Sigmoid colon (tissue), 7 donors: ENCODE results near the gene MYO5B. TPM values are rescaled to one million over a fixed set of nuclear protein-coding genes. Genes with fewer than 3 reads are reported as not detected.

Experiments used
- DNase-seq: peaks from one replicate; pipeline ENCODE4 v3.0.0-alpha.2; 2019
- H3K27ac ChIP-seq, 4 donors: fragments of 200-600 bp; sonication (generic); one replicate each; pipeline ENCODE4 v1.5.1; 2016 to 2019; ENCODE audit warnings: mild to moderate bottlenecking in 1 of 4
- H3K27me3 ChIP-seq, 3 donors: fragments of 200-600 bp; sonication (generic); one replicate each; pipeline ENCODE4 v1.5.1; 2019; ENCODE audit warnings: mild to moderate bottlenecking in 1 of 3
- H3K36me3 ChIP-seq, 4 donors: fragments of 200-600 bp; sonication (generic); one replicate each; pipeline ENCODE4 v1.5.1; 2016 to 2019
- H3K4me1 ChIP-seq, 4 donors: fragments of 200-600 bp; sonication (generic); one replicate each; pipeline ENCODE4 v1.5.1; 2017 to 2019
- H3K4me3 ChIP-seq, 4 donors: fragments of 200-600 bp; sonication (generic); one replicate each; pipeline ENCODE4 v1.5.1; 2017 to 2019; ENCODE audit warnings: mild to moderate bottlenecking in 2 of 4, moderate library complexity in 1 of 4
- H3K9me3 ChIP-seq, 4 donors: fragments of 200-600 bp in 3 of 4; sonication (generic) in 3 of 4; one replicate each; pipeline versions ENCODE4 v1.5.1 to v1.6.1; 2013 to 2019
- EP300 ChIP-seq, 4 donors: sonication (generic); formaldehyde crosslinking; IDR thresholded peaks; one replicate each; pipeline ENCODE4 v1.6.1; 2017; ENCODE audit warnings: antibody characterized with exemption in 4 of 4
- POLR2A ChIP-seq, 2 donors: fragments of 450-650 bp; IDR thresholded peaks; one replicate each; pipeline ENCODE4 v1.6.1; 2016; ENCODE audit warnings: antibody characterized with exemption in 2 of 2, mild to moderate bottlenecking in 2 of 2, moderate library complexity in 2 of 2
- POLR2AphosphoS5 ChIP-seq, 4 donors: sonication (generic); formaldehyde crosslinking; IDR thresholded peaks; one replicate each; pipeline ENCODE4 v1.6.1; 2017; ENCODE audit warnings: antibody characterized with exemption in 4 of 4
- WGBS, 2 donors: extraction: QIAGEN DNeasy Blood & Tissue Kit; methylation state at CpG; one replicate each; pipeline ENCODE4 v1.1.7; 2013; 5-methylcytosine and 5-hydroxymethylcytosine counted together
- intact Hi-C: fragments of 100-400 bp; cut with DNase I; formaldehyde crosslinking; loops from one replicate; pipeline ENCODE4 v1.15.1; 2023
- polyA plus RNA-seq, 3 donors: library from polyadenylated mRNA; stranded (reverse); fragments of 200-250 nt; gene quantifications; one replicate each; pipeline ENCODE4 v1.2.3, GENCODE V29; 2013
- total RNA-seq, 4 donors: library from RNA; depleted of rRNA; stranded (reverse); fragments of >200 nt; gene quantifications; one replicate each; pipeline ENCODE4 v1.1.0, GENCODE V29; 2016
- TF ChIP-seq, protein P1 (sequence below), 4 experiments: fragments of 450-650 bp in 3 of 4; fragments of 200-600 bp in 1 of 4; IDR thresholded peaks; one replicate each; pipeline ENCODE4 v1.5.1; 2016 to 2019; ENCODE audit warnings: antibody characterized with exemption in 4 of 4, mild to moderate bottlenecking in 3 of 4, moderate library complexity in 2 of 4
- donor health status: healthy with polysubstance abuse.
- donor health status: Bipolar disorder and iron deficiency.
- donor health status: healthy.

MYO5B gene
- total and polyA plus RNA-seq, 7 donors, result 0.14 to 80.7 (median 3.0) TPM

DNA sequence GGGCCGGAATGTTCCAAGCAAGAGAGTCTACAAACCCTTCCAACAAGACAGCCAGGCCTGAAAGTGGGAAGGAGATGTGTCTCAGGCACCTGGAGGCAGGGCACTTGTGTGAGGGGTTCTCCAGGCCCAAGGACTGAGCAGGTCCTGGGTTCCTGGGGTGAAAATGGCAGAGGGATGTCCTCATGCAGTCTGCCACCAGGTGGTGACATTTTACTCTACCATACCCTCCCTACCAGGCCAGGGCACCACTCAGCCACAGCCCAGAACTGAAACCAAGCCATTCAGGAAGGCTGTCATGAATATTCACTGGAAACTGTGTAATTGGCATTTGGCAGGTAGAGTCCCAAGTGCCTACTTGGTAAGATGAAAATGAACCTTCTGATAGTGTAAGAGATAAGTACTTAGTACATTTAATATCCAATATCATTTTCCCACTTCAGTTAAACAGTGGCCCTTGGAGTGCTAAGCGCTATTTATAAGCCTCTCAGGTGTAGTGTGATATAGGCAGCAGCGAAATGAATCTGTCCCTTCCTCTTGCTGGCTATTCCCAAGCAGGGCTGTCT lies 185.1 kb downstream of the MYO5B start:
- TF ChIP-seq EP300 (IDR thresholded peaks at IDR 0.05) (no peak), POLR2A (IDR thresholded peaks at IDR 0.05) (no peak), POLR2AphosphoS5 (IDR thresholded peaks at IDR 0.05) (no peak)
- TF ChIP-seq, protein P1, sequence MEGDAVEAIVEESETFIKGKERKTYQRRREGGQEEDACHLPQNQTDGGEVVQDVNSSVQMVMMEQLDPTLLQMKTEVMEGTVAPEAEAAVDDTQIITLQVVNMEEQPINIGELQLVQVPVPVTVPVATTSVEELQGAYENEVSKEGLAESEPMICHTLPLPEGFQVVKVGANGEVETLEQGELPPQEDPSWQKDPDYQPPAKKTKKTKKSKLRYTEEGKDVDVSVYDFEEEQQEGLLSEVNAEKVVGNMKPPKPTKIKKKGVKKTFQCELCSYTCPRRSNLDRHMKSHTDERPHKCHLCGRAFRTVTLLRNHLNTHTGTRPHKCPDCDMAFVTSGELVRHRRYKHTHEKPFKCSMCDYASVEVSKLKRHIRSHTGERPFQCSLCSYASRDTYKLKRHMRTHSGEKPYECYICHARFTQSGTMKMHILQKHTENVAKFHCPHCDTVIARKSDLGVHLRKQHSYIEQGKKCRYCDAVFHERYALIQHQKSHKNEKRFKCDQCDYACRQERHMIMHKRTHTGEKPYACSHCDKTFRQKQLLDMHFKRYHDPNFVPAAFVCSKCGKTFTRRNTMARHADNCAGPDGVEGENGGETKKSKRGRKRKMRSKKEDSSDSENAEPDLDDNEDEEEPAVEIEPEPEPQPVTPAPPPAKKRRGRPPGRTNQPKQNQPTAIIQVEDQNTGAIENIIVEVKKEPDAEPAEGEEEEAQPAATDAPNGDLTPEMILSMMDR (IDR thresholded peaks at IDR 0.05), result peak in 1 of 4 experiments; percentile 30
- WGBS, 2 donors, result 93 to 95% methylated on average over 3 of the region's 3 CpGs
- intact Hi-C loops, result no loop called here
- Histone ChIP-seq H3K4me3 (no peak overlapping the region), H3K27ac (no peak overlapping the region), H3K9me3 (no peaks in the 10 kb centered on the region), H3K4me1 (peaks cover 0 to 29% (median 26%) of the 10 kb centered on the region in 4 donors), H3K27me3 (no peaks in the 10 kb centered on the region), H3K36me3 (no peaks in the 10 kb centered on the region)
- no peak for DNase-seq

DNA sequence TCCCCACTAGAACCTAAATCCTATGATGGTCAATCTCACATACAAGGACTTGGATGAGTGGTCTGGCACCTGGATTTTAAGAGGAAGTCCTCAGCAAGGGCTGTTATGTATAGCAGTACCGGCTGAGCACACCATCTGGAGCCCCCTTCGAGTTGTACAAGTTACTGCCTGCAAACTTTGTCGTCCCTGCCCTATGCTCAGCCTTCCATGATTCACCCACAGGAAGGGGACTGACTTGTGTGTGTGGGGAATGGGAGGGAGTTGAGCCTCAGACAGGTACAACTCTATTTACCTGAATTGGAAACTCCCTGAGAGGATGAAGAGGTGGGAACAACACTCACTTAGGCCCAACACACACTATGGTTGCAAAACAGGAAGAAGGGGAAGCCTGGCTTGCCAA lies 186.6 kb downstream of the MYO5B start:
- no peaks in the 10 kb centered on the region for H3K27me3 ChIP-seq
- no peak overlapping the region for H3K27ac ChIP-seq
- H3K36me3 ChIP-seq, result no peaks in the 10 kb centered on the region
- no peak overlapping the region for H3K4me3 ChIP-seq
- no peaks in the 10 kb centered on the region for H3K9me3 ChIP-seq
- TF ChIP-seq POLR2AphosphoS5 (IDR thresholded peaks at IDR 0.05) (no peak), POLR2A (IDR thresholded peaks at IDR 0.05) (no peak), EP300 (IDR thresholded peaks at IDR 0.05) (no peak)
- TF ChIP-seq, protein P1 (IDR thresholded peaks at IDR 0.05), result no peak
- 78 to 86% methylated on average over 3 of the region's 3 CpGs for WGBS, 2 donors
- peaks cover 0 to 23% (median 22%) of the 10 kb centered on the region in 4 donors for H3K4me1 ChIP-seq
- intact Hi-C loops, result no loop called here
- DNase-seq, result no peak

DNA sequence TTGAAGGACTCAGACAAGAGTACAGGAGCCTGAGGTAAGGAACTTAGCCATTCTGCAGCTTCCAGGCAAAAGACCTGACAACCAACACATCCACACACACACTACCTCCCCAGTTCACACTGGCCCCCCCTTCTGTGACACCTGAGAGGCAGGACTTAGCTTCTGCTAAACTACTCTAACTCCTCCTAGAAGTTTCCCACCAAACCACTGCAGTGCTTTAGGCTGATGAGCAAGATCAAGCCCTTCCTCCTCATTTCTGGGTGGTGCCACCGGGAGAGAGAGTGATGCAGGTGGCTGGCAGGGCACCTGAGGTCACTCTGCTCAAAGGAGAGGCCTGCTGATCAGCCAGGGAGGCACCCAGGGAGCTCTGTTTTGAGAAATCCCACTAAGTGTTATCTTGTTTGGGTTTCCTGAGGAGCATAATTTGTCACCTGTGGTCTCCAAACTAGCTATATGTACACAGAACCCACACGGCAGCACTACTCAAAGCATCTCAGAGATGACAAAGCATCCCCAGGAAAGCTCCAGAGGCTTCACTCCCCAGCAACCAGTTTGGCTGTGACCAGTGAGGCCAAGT lies 188.4 kb downstream of the MYO5B start:
- Histone ChIP-seq H3K9me3 (no peaks in the 10 kb centered on the region), H3K36me3 (no peaks in the 10 kb centered on the region), H3K27ac (no peak overlapping the region), H3K27me3 (no peaks in the 10 kb centered on the region), H3K4me1 (peaks cover 0 to 5% (median 5%) of the 10 kb centered on the region in 4 donors), H3K4me3 (no peak overlapping the region)
- TF ChIP-seq EP300 (IDR thresholded peaks at IDR 0.05) (no peak), POLR2A (IDR thresholded peaks at IDR 0.05) (no peak), POLR2AphosphoS5 (IDR thresholded peaks at IDR 0.05) (no peak)
- TF ChIP-seq, protein P1 (IDR thresholded peaks at IDR 0.05), result no peak
- intact Hi-C loops, result no loop called here
- 51 to 70% methylated on average over 2 of the region's 2 CpGs for WGBS, 2 donors
- no peak for DNase-seq

DNA sequence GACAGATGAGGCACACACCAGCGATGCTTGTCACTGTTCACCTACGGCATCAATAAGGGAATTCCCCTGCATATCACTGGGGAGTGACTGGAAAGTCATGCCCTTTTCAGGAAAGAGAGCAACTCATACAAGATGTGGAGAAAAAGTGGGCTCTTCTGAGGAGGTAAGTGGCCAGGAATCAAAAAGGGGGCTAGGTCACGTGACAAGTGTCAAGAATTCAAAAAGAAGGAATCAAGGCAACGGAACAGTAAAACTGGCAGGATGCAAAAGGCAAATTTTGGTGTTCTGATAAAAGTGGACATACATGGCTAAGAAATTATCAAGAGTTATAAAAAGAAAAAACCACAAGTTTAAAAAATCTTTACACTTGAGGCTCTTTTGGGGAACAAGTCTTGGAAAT lies 190.9 kb downstream of the MYO5B start:
- intact Hi-C loops, result no loop called here
- TF ChIP-seq, protein P1 (IDR thresholded peaks at IDR 0.05), result no peak
- TF ChIP-seq POLR2AphosphoS5 (IDR thresholded peaks at IDR 0.05), result no peak
- no peak for TF ChIP-seq POLR2A (IDR thresholded peaks at IDR 0.05)
- TF ChIP-seq EP300 (IDR thresholded peaks at IDR 0.05), result no peak
- WGBS, 2 donors, result 87 to 90% methylated on average over 4 of the region's 4 CpGs

More for the DNA sequence above, 190.9 kb downstream of the MYO5B start:
- Histone ChIP-seq H3K4me1 (no peaks in the 10 kb centered on the region), H3K9me3 (no peaks in the 10 kb centered on the region), H3K36me3 (no peaks in the 10 kb centered on the region), H3K27ac (no peak overlapping the region), H3K27me3 (no peaks in the 10 kb centered on the region), H3K4me3 (no peak overlapping the region)
- DNase-seq, result no peak
